Lower leg skin (tissue), 3 donors: ENCODE measurements around the gene OR52I1.

Source experiments
- CTCF ChIP-seq, 3 donors: fragments of 450-650 bp; IDR thresholded peaks; one replicate each; pipeline ENCODE4 v1.5.1; 2016; ENCODE audit warnings: antibody characterized with exemption in 3 of 3, mild to moderate bottlenecking in 3 of 3, moderate library complexity in 2 of 3
- POLR2A ChIP-seq, 2 donors: fragments of 450-650 bp; IDR thresholded peaks; one replicate each; pipeline ENCODE4 v1.6.1; 2016 to 2017; ENCODE audit warnings: antibody characterized with exemption in 2 of 2, mild to moderate bottlenecking in 1 of 2, moderate library complexity in 1 of 2

GRCh38 chr11:4605057-4605456 is 11.2 kb downstream of the OR52I1 start:
- TF ChIP-seq POLR2A (IDR thresholded peaks at IDR 0.05) (no peak), CTCF (IDR thresholded peaks at IDR 0.05) (no peak)
